AG09309 (cell line): ENCODE measurements around the gene ZMPSTE24.
A peak's percentile ranks its signal among the peaks of the same experiment; 100 is the strongest.

ENCODE experiments used
- DNase-seq: peaks from one replicate; pipeline ENCODE4 v3.0.0-alpha.2; 2010; ENCODE audit warnings: low read depth
- H3K4me3 ChIP-seq: 2 replicates; pipeline ENCODE4 v1.5.1; 2011; ENCODE audit warnings: mild to moderate bottlenecking, low read depth, low read length, moderate library complexity; ENCODE audit not compliant: control insufficient read depth
- CTCF ChIP-seq: IDR thresholded peaks from 2 replicates; pipeline ENCODE4 v1.5.1; 2011; ENCODE audit warnings: mild to moderate bottlenecking, low read depth, low read length, inconsistent platforms; ENCODE audit not compliant: insufficient read depth, control insufficient read depth; ENCODE audit errors: missing control alignments

The ZMPSTE24 gene

GRCh38 chr1:40245686-40246085 lies 12.3 kb upstream of the ZMPSTE24 start:
- no peak for TF ChIP-seq CTCF
- no peak for DNase-seq
- no peak overlapping the region for H3K4me3 ChIP-seq

DNA sequence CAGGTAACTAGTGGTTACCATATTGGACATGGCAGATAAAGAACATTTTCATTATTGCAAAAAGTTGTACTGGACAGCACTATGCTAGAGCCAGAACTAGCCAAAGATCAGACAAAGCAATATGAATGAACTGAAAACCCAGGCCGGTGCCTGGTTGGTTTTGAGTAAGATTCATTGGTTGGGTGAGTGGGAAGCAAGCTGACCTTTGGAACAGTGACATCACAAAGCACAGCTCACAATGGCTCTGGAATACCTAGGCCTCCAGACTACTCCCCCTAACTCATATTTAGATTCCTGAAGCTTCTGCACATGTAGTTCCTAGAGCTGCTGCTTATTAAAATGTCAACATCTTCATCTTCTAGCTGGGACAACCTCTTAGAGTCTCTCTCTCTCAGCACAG lies 10.4 kb upstream of the ZMPSTE24 start, which contains the start of gene TMCO2:
Gene TMCO2 (plus strand): TSS at position 283 of the 400 bp plus-strand sequence. CDS start 57 bp downstream, at position 340.
- TF ChIP-seq CTCF, result no peak
- no peak within 1 kb of the TSS for H3K4me3 ChIP-seq
- DNase-seq, result no peak

DNA sequence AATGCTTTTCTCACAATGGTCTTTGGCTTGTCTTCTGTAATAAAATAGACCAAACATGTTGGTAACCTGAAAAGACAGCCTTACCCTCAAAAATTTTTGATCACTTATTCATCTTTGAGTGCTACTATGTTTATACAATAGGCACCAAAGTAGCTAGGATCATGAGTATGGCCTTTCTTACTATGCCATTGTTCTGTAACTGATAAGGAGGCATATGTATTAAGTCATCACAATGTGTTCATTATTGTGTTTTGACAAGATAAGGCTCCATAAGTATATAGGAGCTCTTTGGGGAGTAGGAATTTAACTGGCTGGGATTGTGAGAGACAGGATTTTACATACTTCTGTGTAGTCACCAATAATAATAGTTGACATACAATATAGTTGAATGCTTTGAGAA lies 9.6 kb upstream of the ZMPSTE24 start:
- TF ChIP-seq CTCF, result no peak
- H3K4me3 ChIP-seq, result no peak overlapping the region
- no peak for DNase-seq

DNA sequence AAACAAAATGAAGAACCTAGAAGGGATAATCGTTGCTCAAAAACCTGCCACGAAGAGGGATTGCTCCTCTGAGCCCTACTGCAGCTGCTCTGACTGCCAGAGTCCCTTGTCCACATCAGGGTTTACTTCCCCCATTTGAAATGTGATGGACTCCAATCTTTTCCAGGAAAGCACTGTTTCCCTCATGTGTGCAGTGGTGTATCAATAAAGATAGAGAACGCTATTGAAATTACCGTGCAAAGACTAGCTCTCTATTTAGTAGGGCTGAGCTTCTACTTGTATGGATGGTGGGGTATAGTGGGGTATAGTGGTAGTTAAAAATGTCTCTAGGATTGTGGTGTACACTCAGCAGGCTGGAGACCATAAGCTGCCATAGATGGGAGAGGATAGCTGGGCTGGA lies 6.6 kb upstream of the ZMPSTE24 start:
- TF ChIP-seq CTCF, result no peak
- no peak for DNase-seq
- no peak overlapping the region for H3K4me3 ChIP-seq

GRCh38 chr1:40252601-40253000 lies 5.4 kb upstream of the ZMPSTE24 start:
- no peak for DNase-seq
- H3K4me3 ChIP-seq, result no peak overlapping the region
- TF ChIP-seq CTCF, result no peak

GRCh38 chr1:40255231-40255630 lies 2.8 kb upstream of the ZMPSTE24 start:
- no peak overlapping the region for H3K4me3 ChIP-seq
- no peak for DNase-seq
- no peak for TF ChIP-seq CTCF

GRCh38 chr1:40256401-40257084 lies 1.5 kb upstream of the ZMPSTE24 start:
- H3K4me3 ChIP-seq, result peak overlapping the region; percentile 97
- DNase-seq, result no peak
- no peak for TF ChIP-seq CTCF
